GM13977 (cell line): Measurements from ENCODE around the gene MIER3.

ENCODE experiments used
- DNase-seq: peaks from one replicate; pipeline ENCODE4 v3.0.0; 2012; ENCODE audit warnings: low spot score
- CTCF ChIP-seq: IDR thresholded peaks from 2 replicates; pipeline ENCODE4 v1.5.1; 2012; ENCODE audit warnings: mild to moderate bottlenecking, control low read depth; ENCODE audit not compliant: insufficient read depth; ENCODE audit errors: extremely low read depth, missing control alignments
- in situ Hi-C: fragments of 300-500 bp; cut with MboI; formaldehyde crosslinking; loops from one replicate; pipeline ENCODE4 v1.12.0; 2022; ENCODE audit warnings: low sequenced_read_pairs, low pct_unique_long_range_greater_than_20kb, mixed read lengths, inconsistent platforms; ENCODE audit not compliant: unreplicated experiment

Gene MIER3

DNA sequence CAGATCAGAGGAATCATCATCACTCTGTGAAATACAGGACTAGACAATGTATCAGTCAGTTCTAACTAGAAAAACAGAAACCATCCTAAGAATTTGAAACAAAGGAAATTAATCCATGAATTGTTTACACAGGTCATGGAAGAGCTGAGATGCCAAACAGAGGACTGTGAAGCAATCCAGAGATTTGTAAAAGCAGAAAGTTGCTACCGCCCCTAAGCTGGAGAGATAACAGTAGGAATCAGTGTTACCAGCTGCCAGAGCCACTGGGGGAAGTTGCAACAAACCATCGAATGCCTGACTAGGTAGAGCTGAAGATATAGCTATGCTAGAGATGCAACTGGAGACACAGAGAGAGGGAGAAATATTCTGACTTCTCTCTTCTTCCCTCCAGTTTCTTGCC is 10.4 kb upstream of the MIER3 start:
- in situ Hi-C loops: no loop called here
- DNase-seq: no peak
- TF ChIP-seq CTCF: no peak

DNA sequence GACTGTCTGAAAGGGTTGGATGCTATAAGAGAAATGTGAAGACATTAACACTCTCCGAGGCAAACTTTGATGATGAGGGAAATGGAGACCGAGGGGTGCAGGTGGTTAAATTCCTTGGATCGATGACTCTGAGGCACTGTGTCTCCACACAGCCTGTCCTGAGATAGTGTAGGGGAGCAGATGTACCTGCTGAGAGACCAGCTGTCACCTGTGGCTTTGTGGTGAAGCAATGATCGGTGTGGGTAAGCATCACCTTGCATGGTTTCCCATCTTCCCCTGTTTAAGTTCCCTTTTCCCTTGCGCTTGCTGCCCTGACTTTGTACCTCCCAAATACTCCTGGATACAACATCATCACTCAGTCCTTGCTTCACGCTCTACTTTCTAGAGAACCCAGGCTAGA is 9.8 kb upstream of the MIER3 start:
- in situ Hi-C loops: no loop called here
- no peak for DNase-seq
- TF ChIP-seq CTCF: no peak

DNA sequence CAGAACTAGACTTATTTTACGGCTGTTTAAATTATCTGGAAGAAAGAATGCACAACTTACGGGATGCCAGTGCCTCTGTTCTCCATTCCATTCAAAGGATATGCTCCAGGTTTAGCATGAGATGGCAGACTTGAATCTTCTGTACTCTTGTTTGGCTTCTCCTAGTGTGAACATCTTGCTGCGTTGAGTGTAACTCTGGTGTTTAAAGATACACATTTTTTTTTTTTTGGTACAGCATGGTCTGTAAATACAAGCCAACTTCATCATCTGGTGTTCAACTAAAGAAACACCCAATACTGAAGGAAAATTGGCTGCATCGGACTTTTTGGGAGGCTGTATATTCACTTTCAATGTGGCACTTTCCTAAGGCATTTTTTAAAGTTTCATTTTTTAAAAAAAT is 7.4 kb upstream of the MIER3 start:
- TF ChIP-seq CTCF: no peak
- no peak for DNase-seq
- in situ Hi-C loops: no loop called here

DNA sequence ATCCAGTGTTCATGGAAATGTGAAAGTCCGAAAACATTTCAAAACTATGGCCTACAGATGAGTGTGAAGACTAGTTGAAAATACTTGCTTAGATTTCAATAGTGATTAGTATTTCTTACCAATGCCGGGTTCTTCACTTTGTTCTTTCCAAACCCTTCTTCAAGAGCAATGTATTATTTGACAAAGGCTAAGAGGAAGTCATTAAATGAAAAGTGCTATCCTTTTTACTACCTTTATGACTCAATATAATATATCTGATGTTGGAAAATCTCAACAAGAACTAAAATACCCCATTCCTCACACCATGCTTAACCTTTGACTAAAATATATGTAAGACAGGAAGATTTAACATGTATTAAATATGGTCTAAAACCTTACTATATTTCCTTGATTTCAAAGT is 6.7 kb upstream of the MIER3 start:
- no peak for DNase-seq
- in situ Hi-C loops: no loop called here
- no peak for TF ChIP-seq CTCF

DNA sequence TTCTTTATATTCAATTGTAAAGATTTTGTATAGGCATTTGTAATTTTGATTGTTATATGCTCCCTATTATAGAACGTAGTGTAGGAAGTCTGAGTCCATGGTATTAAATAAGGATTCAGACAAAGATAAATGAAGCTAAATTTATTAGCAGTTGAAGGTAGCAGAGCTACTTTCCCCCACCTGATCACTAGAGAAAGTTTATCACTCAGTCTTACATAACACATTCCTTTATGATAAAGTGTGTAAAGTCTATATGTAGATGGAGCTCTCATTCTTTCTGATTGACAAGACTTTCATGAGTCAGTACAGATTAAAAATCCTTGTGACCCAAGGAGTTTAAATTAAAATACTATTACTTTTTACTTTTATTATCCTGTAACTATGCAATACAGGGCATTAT is 2.3 kb upstream of the MIER3 start:
- in situ Hi-C loops: no loop called here
- no peak for TF ChIP-seq CTCF
- no peak for DNase-seq

DNA sequence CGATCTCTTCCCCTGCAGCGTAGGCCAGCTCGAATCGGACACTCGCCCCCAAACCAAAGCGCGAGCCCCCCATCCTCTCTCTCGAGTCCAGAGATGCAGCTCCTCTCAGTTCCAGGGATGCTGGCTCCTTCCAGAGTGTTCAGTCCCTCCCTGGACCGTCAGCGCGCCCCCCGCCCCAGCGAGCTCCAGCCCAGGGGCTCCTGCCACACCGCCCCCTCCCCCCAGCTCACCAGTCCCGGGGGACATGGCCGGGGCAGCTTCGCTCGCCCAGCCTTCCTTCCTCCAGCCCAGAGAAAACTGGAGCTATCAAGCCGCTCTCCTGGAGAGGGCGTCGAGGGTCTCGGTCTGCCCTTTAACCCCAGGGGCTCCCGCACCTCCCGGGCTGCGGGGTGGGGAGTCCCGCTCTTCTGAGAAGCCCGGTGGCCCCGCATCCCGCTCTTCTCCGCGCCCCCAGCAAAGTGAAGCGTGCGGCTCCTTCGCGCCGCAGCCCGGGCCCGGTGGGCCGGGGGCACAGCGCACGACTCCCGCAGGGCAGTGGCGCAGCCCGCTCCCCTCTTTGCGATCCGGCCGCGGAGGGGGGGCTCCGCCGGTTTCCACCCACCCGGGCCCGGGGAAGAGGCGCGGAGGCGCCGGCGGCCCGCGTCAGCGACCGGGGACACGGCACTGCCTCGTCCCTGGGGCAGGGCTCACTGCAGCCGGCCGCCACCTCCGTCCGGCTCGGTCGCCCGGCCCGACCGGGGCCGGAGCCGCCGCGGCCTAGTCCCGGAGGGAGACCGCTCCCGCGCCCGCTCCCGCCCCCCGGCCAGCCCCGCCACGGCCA is 587 bp downstream of the MIER3 start:
- no peak for TF ChIP-seq CTCF
- no peak for DNase-seq
- in situ Hi-C loops: no loop called here
